Pancreas (tissue), 10 donors: Measurements from ENCODE around the gene CTNNA3. TPM values are rescaled to one million over a fixed set of nuclear protein-coding genes. Genes with fewer than 3 reads are reported as not detected.

Experiments used
- ATAC-seq, 4 donors: fragments of 200-7000 bp; cut with Tn5 transposase; one replicate each; pipeline versions ENCODE4 v1.8.0 to v1.9.1; 2020; ENCODE audit warnings: mild to moderate bottlenecking in 4 of 4, moderate library complexity in 4 of 4
- DNase-seq, 6 donors: peaks; one replicate each; pipeline ENCODE4 v3.0.0-alpha.2; 2020
- FAIRE-seq: peaks from 2 replicates; lab custom pipeline; 2012; peaks lifted over from hg19 to GRCh38; lab: Jason Lieb, UNC
- H3K27ac ChIP-seq, 4 donors: fragments of 200-600 bp; sonication (generic); 1 replicate in 3 of 4; 2 replicates in 1 of 4; pipeline versions ENCODE4 v1.5.0 to v1.8.0; 2020
- H3K27me3 ChIP-seq, 4 donors: fragments of 200-600 bp; one replicate each; pipeline ENCODE4 v1.8.0; 2021
- H3K36me3 ChIP-seq, 3 donors: fragments of 200-600 bp; sonication (generic) in 1 of 3; one replicate each; pipeline versions ENCODE4 v1.5.0 to v1.8.0; 2020 to 2021
- H3K4me1 ChIP-seq, 3 donors: fragments of 200-600 bp; one replicate each; pipeline ENCODE4 v1.8.0; 2021
- H3K4me3 ChIP-seq, 4 donors: fragments of 200-600 bp; sonication (generic) in 2 of 4; one replicate each; pipeline versions ENCODE4 v1.5.0 to v1.8.0; 2020 to 2021
- H3K9me3 ChIP-seq, 4 donors: fragments of 200-600 bp; one replicate each; pipeline ENCODE4 v1.8.0; 2021
- WGBS, 2 donors: extraction: QIAGEN DNeasy Blood & Tissue Kit; methylation state at CpG; one replicate each; pipeline ENCODE4 v1.1.7; 2013; 5-methylcytosine and 5-hydroxymethylcytosine counted together
- intact Hi-C, 3 donors: fragments of 100-400 bp; cut with DNase I; formaldehyde crosslinking; loops; one replicate each; pipeline versions ENCODE4 v1.11.1 to v1.14.2; 2022
- polyA plus RNA-seq, 2 donors: library from polyadenylated mRNA; stranded (reverse); fragments of 200-250 nt; gene quantifications; one replicate each; pipeline ENCODE4 v1.2.3, GENCODE V29; 2013
- total RNA-seq, 6 donors: library from RNA; stranded (reverse); fragmentation: NEBNext Ultra II Directional in 4 of 6; extraction: Animal tissue kit (Norgen Biotek cat#: 25700) in 4 of 6; gene quantifications; one replicate each; pipeline versions ENCODE4 v1.2.1 to v1.2.4, GENCODE V29; 2021 to 2023
- TF ChIP-seq, protein P1 (sequence below), 4 donors: fragments of 200-600 bp; sonication (generic) in 3 of 4; IDR thresholded peaks; one replicate each; pipeline versions ENCODE4 v1.5.0 to v1.8.0; 2021; ENCODE audit warnings: antibody characterized with exemption in 4 of 4
- donor health status: healthy with polysubstance abuse.
- donor health status: DM: no; HTN: no; CAD: no; lungs with moderate emphysema.
- donor health status: DM: no; HTN: no; CAD: no.
- donor health status: control.
- donor health status: control.
- donor health status: Bipolar disorder and iron deficiency.
- donor health status: DM: yes; HTN: yes; CAD: no.
- donor health status: DM: no; HTN: no; CAD: no.
- donor health status: DM: no; HTN: no; CAD: no.
- donor health status: DM: yes; HTN: yes; CAD: no.

Gene CTNNA3
- total and polyA plus RNA-seq, 8 donors = 0.02 to 0.83 (median 0.21) TPM

DNA sequence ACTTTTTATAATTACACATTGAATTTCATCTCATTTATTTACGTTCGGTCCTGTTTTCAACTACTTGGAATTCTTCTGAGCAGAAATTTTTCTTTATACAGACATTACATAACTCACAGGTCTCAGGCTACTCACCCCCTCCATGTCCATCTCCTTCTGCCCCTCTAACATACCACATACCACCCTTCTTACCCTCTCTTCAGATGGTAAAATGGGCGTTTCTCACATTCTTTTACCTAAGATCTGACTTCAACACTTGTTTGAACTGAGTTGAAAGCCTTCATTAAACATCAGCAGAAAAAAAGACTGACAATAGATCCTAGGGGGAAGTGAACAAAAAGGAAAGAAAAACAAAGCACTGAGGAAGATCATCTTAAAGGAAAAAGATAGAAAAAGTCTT, 309.7 kb downstream of the CTNNA3 start:
- DNase-seq = no peak
- Histone ChIP-seq H3K27me3 (no peaks in the 10 kb centered on the region), H3K9me3 (no peaks in the 10 kb centered on the region), H3K27ac (no peak overlapping the region), H3K4me1 (no peaks in the 10 kb centered on the region), H3K36me3 (no peaks in the 10 kb centered on the region), H3K4me3 (no peak overlapping the region)
- no peak for ATAC-seq
- intact Hi-C loops = no loop called here
- 83 to 86% methylated on average over 3 of the region's 3 CpGs for WGBS, 2 donors
- FAIRE-seq = no peak
- TF ChIP-seq, protein P1, sequence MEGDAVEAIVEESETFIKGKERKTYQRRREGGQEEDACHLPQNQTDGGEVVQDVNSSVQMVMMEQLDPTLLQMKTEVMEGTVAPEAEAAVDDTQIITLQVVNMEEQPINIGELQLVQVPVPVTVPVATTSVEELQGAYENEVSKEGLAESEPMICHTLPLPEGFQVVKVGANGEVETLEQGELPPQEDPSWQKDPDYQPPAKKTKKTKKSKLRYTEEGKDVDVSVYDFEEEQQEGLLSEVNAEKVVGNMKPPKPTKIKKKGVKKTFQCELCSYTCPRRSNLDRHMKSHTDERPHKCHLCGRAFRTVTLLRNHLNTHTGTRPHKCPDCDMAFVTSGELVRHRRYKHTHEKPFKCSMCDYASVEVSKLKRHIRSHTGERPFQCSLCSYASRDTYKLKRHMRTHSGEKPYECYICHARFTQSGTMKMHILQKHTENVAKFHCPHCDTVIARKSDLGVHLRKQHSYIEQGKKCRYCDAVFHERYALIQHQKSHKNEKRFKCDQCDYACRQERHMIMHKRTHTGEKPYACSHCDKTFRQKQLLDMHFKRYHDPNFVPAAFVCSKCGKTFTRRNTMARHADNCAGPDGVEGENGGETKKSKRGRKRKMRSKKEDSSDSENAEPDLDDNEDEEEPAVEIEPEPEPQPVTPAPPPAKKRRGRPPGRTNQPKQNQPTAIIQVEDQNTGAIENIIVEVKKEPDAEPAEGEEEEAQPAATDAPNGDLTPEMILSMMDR (IDR thresholded peaks at IDR 0.05) = no peak

DNA sequence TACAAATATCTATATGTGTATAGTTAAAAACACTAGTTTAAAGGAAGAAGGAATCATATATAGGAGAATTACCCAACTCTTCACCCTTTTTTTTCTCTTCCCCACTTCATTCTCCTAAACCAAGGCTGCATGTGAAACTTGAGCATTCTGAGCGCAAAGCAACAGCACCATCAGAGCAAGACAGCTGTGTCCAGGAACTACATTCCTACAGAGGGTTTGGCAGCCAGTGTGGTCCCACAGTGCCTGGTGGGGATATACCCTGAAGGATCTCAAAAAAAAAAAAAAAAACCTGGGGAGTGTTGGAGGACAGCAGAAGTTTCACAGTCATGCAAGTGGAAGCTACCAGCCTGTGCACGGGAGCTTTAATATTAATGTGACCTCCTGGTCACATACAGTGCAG, 310.4 kb downstream of the CTNNA3 start:
- intact Hi-C loops = no loop called here
- DNase-seq (no peak), FAIRE-seq (no peak), ATAC-seq (no peak)
- Histone ChIP-seq H3K4me1 (no peaks in the 10 kb centered on the region), H3K4me3 (no peak overlapping the region), H3K27ac (no peak overlapping the region), H3K27me3 (no peaks in the 10 kb centered on the region), H3K9me3 (no peaks in the 10 kb centered on the region), H3K36me3 (no peaks in the 10 kb centered on the region)
- 88 to 92% methylated on average over 2 of the region's 2 CpGs for WGBS, 2 donors
- TF ChIP-seq, protein P1 (IDR thresholded peaks at IDR 0.05) = no peak

DNA sequence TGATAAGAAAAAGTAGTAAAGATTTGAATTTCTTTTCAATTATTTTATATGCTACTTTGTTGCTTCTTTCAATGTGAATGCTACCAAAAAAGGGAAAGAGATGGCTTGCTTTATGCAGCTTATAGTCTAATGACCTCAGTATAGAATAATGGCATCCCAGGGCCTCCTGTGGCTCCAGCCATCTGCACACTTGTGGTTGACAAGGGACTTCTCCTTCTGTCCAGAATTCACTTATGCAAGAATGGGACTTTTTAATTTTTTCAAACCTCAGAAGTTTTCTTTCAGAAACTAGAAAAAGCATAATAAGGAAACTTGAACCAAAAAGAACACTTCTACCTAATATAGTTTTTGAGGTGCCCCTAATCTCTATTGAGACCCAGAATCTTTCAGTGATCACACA, 310.9 kb downstream of the CTNNA3 start:
- Histone ChIP-seq H3K9me3 (no peaks in the 10 kb centered on the region), H3K4me1 (no peaks in the 10 kb centered on the region), H3K36me3 (no peaks in the 10 kb centered on the region), H3K27ac (no peak overlapping the region), H3K4me3 (no peak overlapping the region), H3K27me3 (no peaks in the 10 kb centered on the region)
- FAIRE-seq (no peak), ATAC-seq (no peak), DNase-seq (no peak)
- TF ChIP-seq, protein P1 (IDR thresholded peaks at IDR 0.05) = no peak
- intact Hi-C loops = no loop called here

DNA sequence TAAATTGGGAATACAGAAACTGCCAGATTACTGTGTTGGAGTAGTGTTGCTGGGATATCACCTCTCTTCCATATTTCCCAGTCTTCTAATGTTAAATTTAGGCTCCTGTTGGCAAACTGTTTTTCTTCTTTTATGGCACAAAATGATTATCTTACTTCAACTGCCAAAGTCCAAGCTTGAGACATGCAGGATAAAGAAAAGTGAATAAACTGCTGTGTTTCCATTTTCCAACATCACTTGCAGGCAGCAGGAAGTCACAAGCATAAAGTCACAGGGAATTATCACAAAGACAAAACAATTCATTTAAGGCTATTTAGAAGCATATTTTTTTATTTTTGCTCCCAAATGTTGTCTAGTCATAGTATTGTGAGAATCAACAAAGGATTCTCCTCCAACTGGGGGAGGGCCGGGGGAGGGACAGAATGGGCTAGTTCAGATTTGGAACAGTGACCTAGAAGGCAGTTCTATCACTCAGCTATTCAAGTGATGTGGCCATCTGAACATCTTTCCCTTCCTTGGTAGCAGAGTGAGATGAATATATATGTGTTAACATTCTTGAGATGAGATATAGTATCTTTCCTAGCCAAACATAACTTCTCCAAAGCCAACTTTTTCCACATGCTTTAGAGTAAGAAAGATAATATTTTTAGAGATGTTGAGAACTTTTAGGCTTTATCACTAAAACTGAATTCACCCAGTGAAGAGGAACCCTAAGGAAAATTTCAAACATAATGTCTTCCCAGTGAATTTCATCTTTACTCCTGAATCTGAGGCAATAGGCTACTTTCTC, 364.7 kb downstream of the CTNNA3 start:
- TF ChIP-seq, protein P1 (IDR thresholded peaks at IDR 0.05) = no peak
- 74 to 91% methylated on average over 1 of the region's 1 CpG for WGBS, 2 donors
- H3K9me3 ChIP-seq = no peaks in the 10 kb centered on the region
- no peak overlapping the region for H3K4me3 ChIP-seq
- intact Hi-C loops = no loop called here
- H3K36me3 ChIP-seq = no peaks in the 10 kb centered on the region
- no peak overlapping the region for H3K27ac ChIP-seq
- ATAC-seq = no peak
- no peak for DNase-seq
- no peaks in the 10 kb centered on the region for H3K4me1 ChIP-seq
- FAIRE-seq = no peak
- no peaks in the 10 kb centered on the region for H3K27me3 ChIP-seq
